SK-N-SH (cell line): ENCODE data around the gene CLSTN2.

Experiments
- POLR2AphosphoS5 ChIP-seq: IDR thresholded peaks from 2 replicates; pipeline ENCODE4 v1.6.1; 2012; ENCODE audit warnings: low read depth, low read length
- SMC3 ChIP-seq: IDR thresholded peaks from 2 replicates; pipeline ENCODE4 v1.6.1; 2012; ENCODE audit warnings: low read depth, low read length, improper control_type of control experiment
- TAF1 ChIP-seq: IDR thresholded peaks from 2 replicates; pipeline ENCODE4 v1.6.1; 2012; ENCODE audit warnings: low read depth, mild to moderate bottlenecking, low read length, moderate library complexity, borderline replicate concordance
- TF ChIP-seq, protein P1 (sequence below): fragments of 200-600 bp; sonication (generic); IDR thresholded peaks from 2 replicates; pipeline ENCODE4 v1.6.1; 2017; ENCODE audit warnings: antibody characterized with exemption, mild to moderate bottlenecking, moderate library complexity
- TF ChIP-seq, protein P2 (sequence below): IDR thresholded peaks from 2 replicates; pipeline ENCODE4 v1.4.0; 2012; ENCODE audit warnings: low read depth

GRCh38 chr3:140242818-140243276 is 307.9 kb downstream of the CLSTN2 start:
- TF ChIP-seq SMC3, result no peak
- TF ChIP-seq, protein P1, sequence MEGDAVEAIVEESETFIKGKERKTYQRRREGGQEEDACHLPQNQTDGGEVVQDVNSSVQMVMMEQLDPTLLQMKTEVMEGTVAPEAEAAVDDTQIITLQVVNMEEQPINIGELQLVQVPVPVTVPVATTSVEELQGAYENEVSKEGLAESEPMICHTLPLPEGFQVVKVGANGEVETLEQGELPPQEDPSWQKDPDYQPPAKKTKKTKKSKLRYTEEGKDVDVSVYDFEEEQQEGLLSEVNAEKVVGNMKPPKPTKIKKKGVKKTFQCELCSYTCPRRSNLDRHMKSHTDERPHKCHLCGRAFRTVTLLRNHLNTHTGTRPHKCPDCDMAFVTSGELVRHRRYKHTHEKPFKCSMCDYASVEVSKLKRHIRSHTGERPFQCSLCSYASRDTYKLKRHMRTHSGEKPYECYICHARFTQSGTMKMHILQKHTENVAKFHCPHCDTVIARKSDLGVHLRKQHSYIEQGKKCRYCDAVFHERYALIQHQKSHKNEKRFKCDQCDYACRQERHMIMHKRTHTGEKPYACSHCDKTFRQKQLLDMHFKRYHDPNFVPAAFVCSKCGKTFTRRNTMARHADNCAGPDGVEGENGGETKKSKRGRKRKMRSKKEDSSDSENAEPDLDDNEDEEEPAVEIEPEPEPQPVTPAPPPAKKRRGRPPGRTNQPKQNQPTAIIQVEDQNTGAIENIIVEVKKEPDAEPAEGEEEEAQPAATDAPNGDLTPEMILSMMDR, result no peak
- no peak for TF ChIP-seq TAF1
- no peak for TF ChIP-seq POLR2AphosphoS5
- TF ChIP-seq, protein P2, sequence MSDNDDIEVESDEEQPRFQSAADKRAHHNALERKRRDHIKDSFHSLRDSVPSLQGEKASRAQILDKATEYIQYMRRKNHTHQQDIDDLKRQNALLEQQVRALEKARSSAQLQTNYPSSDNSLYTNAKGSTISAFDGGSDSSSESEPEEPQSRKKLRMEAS, result no peak
